HG02938 (cell line): ENCODE data around the gene ZNF230.
A peak's percentile ranks its signal among the peaks of the same experiment; 100 is the strongest.

Experiments
- ATAC-seq: cut with Tn5 transposase; IDR thresholded peaks from one replicate; pipeline ENCODE4 v1.9.1; 2021; ENCODE audit warnings: mild to moderate bottlenecking, moderate library complexity; ENCODE audit not compliant: unreplicated experiment

ZNF230 gene

DNA sequence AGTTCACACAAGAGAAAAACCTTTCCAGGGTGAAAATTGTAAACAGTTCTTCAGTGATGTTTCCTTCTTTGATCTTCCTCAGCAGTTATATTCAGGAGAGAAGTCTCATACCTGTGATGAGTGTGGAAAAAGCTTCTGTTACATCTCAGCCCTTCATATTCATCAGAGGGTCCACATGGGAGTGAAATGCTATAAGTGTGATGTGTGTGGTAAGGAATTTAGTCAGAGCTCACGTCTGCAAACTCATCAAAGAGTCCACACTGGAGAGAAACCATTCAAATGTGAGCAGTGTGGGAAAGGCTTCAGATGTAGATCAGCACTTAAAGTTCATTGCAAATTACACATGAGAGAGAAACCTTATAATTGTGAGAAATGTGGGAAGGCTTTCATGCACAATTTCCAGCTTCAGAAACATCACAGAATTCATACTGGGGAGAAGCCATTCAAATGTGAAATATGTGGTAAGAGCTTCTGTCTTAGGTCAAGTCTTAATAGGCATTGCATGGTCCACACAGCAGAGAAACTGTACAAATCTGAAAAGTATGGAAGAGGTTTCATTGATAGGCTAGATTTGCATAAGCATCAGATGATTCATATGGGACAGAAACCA, 29.3 kb downstream of the ZNF230 start:
- ATAC-seq, result no peak

GRCh38 chr19:44042147-44042546, 39.4 kb downstream of the ZNF230 start:
- no peak for ATAC-seq

DNA sequence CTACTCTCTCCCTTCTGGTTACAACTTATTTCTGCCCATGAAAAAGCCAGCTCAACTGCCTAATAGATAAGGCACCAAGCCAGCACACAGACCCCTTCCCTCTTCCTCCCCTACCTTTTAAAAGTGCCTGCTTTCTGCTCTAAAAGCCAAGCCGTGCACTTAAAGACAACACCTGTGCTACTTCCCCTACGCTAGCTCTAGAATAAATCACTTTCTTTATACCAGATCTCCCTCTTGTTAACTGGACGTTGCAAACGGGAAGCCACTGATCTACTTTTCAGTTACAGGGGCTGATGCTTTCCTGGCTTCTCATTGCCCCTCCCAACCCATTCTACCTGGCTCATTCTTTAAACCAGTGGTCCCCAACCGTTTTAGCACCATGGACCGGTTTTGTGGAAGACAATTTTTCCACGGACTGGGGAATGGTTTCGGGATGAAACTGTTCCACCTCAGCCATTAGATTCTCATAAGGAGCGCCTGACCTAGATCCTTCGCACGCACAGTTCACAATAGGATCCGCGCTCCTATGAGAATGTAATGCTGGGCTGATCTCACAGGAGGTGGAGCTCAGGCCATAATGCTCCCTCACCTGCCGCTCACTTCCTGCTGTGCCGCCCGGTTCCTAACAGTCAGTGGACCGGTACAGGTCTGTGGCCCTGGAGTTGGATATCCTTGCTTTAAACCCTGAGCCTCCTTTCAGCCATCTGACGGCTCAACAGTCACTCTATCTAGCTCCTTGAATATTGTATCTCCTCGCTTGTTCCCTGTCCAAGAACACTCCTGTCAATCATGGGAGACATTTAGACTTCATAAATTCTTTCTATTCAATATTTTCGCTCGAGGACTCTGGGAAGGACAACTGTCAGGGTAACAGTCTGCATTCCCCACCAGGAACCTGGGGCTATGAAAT, 48.2 kb downstream of the ZNF230 start:
- no peak for ATAC-seq

DNA sequence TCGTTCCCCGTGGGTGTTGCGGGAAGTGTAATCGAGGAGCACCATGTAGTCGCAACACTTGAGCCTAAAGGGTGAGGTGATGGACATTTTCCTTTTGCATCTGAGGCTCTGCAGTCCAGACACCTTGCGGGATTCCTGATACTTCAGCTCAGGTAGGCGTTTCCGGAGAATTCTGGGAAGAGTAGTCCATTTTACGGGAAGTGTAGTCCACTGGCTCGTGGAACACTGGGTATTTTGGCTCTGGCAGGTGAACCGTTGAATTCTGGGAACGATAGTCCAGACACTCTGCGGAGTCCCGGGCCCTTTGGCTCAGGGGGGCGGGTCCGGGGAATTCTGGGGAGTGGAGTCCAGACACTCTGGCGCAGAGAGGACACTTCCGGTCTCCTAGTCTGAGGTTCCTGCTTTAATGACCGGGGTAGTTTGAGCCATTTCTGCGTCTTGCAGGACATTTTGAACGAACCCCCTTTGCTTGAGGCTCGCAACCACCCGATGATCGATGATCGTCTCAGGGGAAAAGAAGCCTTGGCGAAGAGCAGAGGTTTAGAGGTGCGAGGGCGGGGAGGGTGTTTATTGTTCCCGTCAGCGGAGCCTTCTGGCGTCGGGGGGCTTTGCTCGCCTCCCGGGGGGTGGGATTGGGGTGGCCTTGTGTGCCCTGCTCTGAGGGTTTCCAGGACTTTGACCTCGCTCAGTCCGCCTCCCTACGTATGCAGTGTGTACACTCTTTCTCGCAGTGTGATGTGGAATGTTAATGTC, 49.1 kb downstream of the ZNF230 start, which contains the start of gene ZNF223:
TSS of gene ZNF223 (plus strand) at position 387 of the 753 bp plus-strand sequence. CDS start 3,141 bp downstream, outside the sequence.
- peak; percentile 42 for ATAC-seq

DNA sequence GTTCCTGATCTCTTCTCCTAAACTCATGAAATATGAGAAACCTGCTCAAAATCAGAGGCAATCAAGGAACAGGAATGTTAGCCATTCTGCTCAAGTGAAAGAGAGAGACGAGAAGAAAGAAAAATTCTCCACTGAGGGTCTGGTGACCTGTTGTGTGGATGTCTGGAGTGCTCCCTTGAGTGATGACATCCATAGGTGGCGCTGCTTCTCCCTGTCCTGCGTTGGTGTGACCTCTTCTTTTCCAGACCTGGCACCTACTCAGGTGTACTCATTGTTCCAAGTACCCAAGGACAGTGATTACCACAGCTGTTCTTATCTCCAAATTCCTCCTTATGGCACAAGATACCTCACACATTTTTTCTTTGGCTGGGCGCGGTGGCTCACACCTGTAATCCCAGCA, 53.1 kb downstream of the ZNF230 start:
- ATAC-seq, result no peak

DNA sequence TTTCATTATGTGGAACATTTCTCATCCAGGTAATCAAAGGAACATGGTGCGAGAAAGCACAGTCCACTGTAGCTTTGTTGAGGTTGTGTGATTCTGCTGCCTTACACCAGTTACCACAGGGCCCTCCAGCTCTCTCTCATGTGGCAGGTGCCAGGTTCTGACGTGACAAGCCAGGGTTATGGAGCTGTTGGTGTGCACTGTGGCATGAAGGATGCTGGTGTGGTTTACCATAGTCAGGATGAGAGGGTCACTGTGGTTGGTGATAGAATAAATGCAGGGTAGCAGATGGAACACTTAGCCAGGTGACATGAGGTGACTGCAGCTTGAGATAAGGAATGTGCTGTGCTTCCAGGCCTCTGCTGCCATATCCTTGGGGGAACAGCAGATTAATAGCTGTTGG, 56.5 kb downstream of the ZNF230 start:
- ATAC-seq, result no peak

- ATAC-seq, result no peak
These were observed 58.3 kb downstream of the ZNF230 start for GRCh38 chr19:44061038-44061437.
